GM18858 (cell line): ENCODE measurements around the gene RNPEPL1.
"Not testable (repeated sequence)": the region's sequence is repeated elsewhere in the genome, so short reads cannot be mapped to it uniquely, and the experiment has no call there.

Experiments
- ATAC-seq: cut with Tn5 transposase; IDR thresholded peaks from one replicate; pipeline ENCODE4 v1.9.1; 2021; ENCODE audit not compliant: unreplicated experiment

The RNPEPL1 gene

GRCh38 chr2:240567872-240568677 lies at the start of gene RNPEPL1:
TSS of gene RNPEPL1 (plus strand) at chr2:240568484. CDS start at chr2:240568587, 103 bp downstream.
- peak; percentile 19 for ATAC-seq

GRCh38 chr2:240518981-240519380 lies 49.3 kb upstream of the RNPEPL1 start:
- ATAC-seq, result no peak

GRCh38 chr2:240519396-240520129 lies 48.7 kb upstream of the RNPEPL1 start:
- ATAC-seq, result no peak

- ATAC-seq, result no peak
Measured at GRCh38 chr2:240520130-240520973, 47.9 kb upstream of the RNPEPL1 start.

GRCh38 chr2:240520974-240521350 lies 47.3 kb upstream of the RNPEPL1 start:
- no peak for ATAC-seq

GRCh38 chr2:240521885-240522284 lies 46.4 kb upstream of the RNPEPL1 start:
- ATAC-seq, result not testable (repeated sequence)

GRCh38 chr2:240522406-240522805 lies 45.9 kb upstream of the RNPEPL1 start:
- no peak for ATAC-seq

GRCh38 chr2:240523451-240524281 lies 44.6 kb upstream of the RNPEPL1 start:
- ATAC-seq, result no peak

GRCh38 chr2:240524963-240525718 lies 43.1 kb upstream of the RNPEPL1 start:
- no peak for ATAC-seq

GRCh38 chr2:240525802-240526201 lies 42.5 kb upstream of the RNPEPL1 start:
- no peak for ATAC-seq

- ATAC-seq, result no peak
Measured at GRCh38 chr2:240526521-240526920, 41.8 kb upstream of the RNPEPL1 start.

GRCh38 chr2:240527153-240527750 lies 41.0 kb upstream of the RNPEPL1 start:
- ATAC-seq, result no peak

GRCh38 chr2:240528406-240529040 lies 39.8 kb upstream of the RNPEPL1 start:
- no peak for ATAC-seq

GRCh38 chr2:240529344-240529999 lies 38.8 kb upstream of the RNPEPL1 start:
- ATAC-seq, result no peak

- no peak for ATAC-seq
Measured at GRCh38 chr2:240530181-240530580, 38.1 kb upstream of the RNPEPL1 start.

GRCh38 chr2:240531038-240531437 lies 37.2 kb upstream of the RNPEPL1 start:
- ATAC-seq, result no peak

- ATAC-seq, result no peak
Measured at GRCh38 chr2:240532031-240532775, 36.1 kb upstream of the RNPEPL1 start.
